HL-60/S4 (cell line): ENCODE results near the gene MAST3.

Experiments
- in situ Hi-C: fragments of 300-500 bp; cut with MboI; formaldehyde crosslinking; loops from 2 replicates; pipeline ENCODE4 v1.14.3; 2022; ENCODE audit warnings: low sequenced_read_pairs

The MAST3 gene

GRCh38 chr19:18109733-18110608 lies 12.4 kb downstream of the MAST3 start:
- in situ Hi-C loops = loop anchor here (5.0 kb wide), 1 partner anchor 57 kb away; no protein-coding TSS in a partner anchor

GRCh38 chr19:18110609-18111232 lies 13.1 kb downstream of the MAST3 start:
- in situ Hi-C loops = loop anchor here (5.0 kb wide), 1 partner anchor 57 kb away; no protein-coding TSS in a partner anchor

- in situ Hi-C loops = loop anchor here (5.0 kb wide), 1 partner anchor 54 kb away; no protein-coding TSS in a partner anchor
These were observed 15.5 kb downstream of the MAST3 start for GRCh38 chr19:18112989-18113478.

GRCh38 chr19:18113827-18114226 lies 16.2 kb downstream of the MAST3 start:
- in situ Hi-C loops = loop anchor here (5.0 kb wide), 1 partner anchor 53 kb away; no protein-coding TSS in a partner anchor

GRCh38 chr19:18114483-18114882 lies 16.9 kb downstream of the MAST3 start:
- in situ Hi-C loops = loop anchor here (5.0 kb wide), 1 partner anchor 53 kb away; no protein-coding TSS in a partner anchor

GRCh38 chr19:18117364-18117691 lies 19.8 kb downstream of the MAST3 start:
- in situ Hi-C loops = no loop called here

GRCh38 chr19:18117692-18118378 lies 20.3 kb downstream of the MAST3 start:
- in situ Hi-C loops = no loop called here

- in situ Hi-C loops = no loop called here
These were observed 20.9 kb downstream of the MAST3 start for GRCh38 chr19:18118420-18119012.

GRCh38 chr19:18119013-18119716 lies 21.6 kb downstream of the MAST3 start:
- in situ Hi-C loops = no loop called here

- in situ Hi-C loops = no loop called here
These were observed 22.1 kb downstream of the MAST3 start for GRCh38 chr19:18119717-18120105.

GRCh38 chr19:18120127-18120526 lies 22.5 kb downstream of the MAST3 start:
- in situ Hi-C loops = no loop called here

GRCh38 chr19:18121166-18121565 lies 23.6 kb downstream of the MAST3 start:
- in situ Hi-C loops = no loop called here

GRCh38 chr19:18122424-18122823 lies 24.8 kb downstream of the MAST3 start:
- in situ Hi-C loops = no loop called here

GRCh38 chr19:18122860-18123795 lies 25.6 kb downstream of the MAST3 start:
- in situ Hi-C loops = no loop called here

GRCh38 chr19:18123819-18124218 lies 26.2 kb downstream of the MAST3 start:
- in situ Hi-C loops = no loop called here

- in situ Hi-C loops = no loop called here
These were observed 28.5 kb downstream of the MAST3 start for GRCh38 chr19:18126097-18126496.

- in situ Hi-C loops = no loop called here
These were observed 30.5 kb downstream of the MAST3 start for GRCh38 chr19:18128044-18128443.

- in situ Hi-C loops = no loop called here
These were observed 31.2 kb downstream of the MAST3 start for GRCh38 chr19:18128805-18129204.

- in situ Hi-C loops = no loop called here
These were observed 33.1 kb downstream of the MAST3 start for GRCh38 chr19:18130523-18131242.
